ENCODE results near the gene PRTG. TPM values are rescaled to one million over a fixed set of nuclear protein-coding genes. Genes with fewer than 3 reads are reported as not detected.

Gene PRTG
- total RNA-seq, 2 experiments from 2014 or later: 0.15 TPM; not detected in 1

GRCh38 chr15:55669270-55669669, 73.7 kb downstream of the PRTG start:
- intact Hi-C loops (cut with micrococcal nuclease; ENCODE audit: unreplicated experiment): no loop called here
- Histone ChIP-seq H3K27ac (ENCODE audit: low read depth, low read length, poor library complexity, severe bottlenecking) (no peak overlapping the region), H3K4me2 (ENCODE audit: low read length) (no peak overlapping the region), H3K9me2 (ENCODE audit: insufficient read depth, low read length) (no peaks in the 10 kb centered on the region), H3K4me1 (ENCODE audit: insufficient read depth, low read length, poor library complexity, severe bottlenecking) (no peaks in the 10 kb centered on the region), H3K9me3 (ENCODE audit: low read length) (no peaks in the 10 kb centered on the region), H3K79me2 (ENCODE audit: insufficient read depth, low read depth, low read length) (no peaks in the 10 kb centered on the region), H3K36me3 (ENCODE audit: insufficient read depth, low read length) (no peaks in the 10 kb centered on the region), H3K4me3 (ENCODE audit: low read depth, low read length, poor library complexity, severe bottlenecking) (no peak overlapping the region), H4K20me1 (ENCODE audit: insufficient read depth, low read length) (no peaks in the 10 kb centered on the region), H2AFZ (ENCODE audit: low read length) (no peak overlapping the region)
- DNase-seq (ENCODE audit: low spot score): no peak
- POLR2A ChIA-PET: interaction anchor here (2.6 kb wide), 1 partner anchor 11 kb away, joined by 8 read pairs; no protein-coding TSS in a partner anchor
- no TSS peak for BruUV-seq (replicated peaks)
- CTCF ChIA-PET (ENCODE audit: unreplicated experiment): no interaction called here
- TF ChIP-seq EZH2phosphoT487 (IDR thresholded peaks at IDR 0.05; ENCODE audit: borderline replicate concordance, low read depth, low read length): no peak
- TF ChIP-seq CTCF (conservative IDR thresholded peaks at IDR 0.05; ENCODE audit: low read length): no peak

- TF ChIP-seq EZH2phosphoT487 (IDR thresholded peaks at IDR 0.05; ENCODE audit: borderline replicate concordance, low read depth, low read length): no peak
- TF ChIP-seq CTCF (conservative IDR thresholded peaks at IDR 0.05; ENCODE audit: low read length): no peak
- no peaks in the 10 kb centered on the region for H3K79me2 ChIP-seq (ENCODE audit: insufficient read depth, low read depth, low read length)
- H3K36me3 ChIP-seq (ENCODE audit: insufficient read depth, low read length): no peaks in the 10 kb centered on the region
- ChIA-PET POLR2A (no interaction called here), CTCF (ENCODE audit: unreplicated experiment) (no interaction called here)
- intact Hi-C loops (cut with micrococcal nuclease; ENCODE audit: unreplicated experiment): no loop called here
- no peaks in the 10 kb centered on the region for H3K4me1 ChIP-seq (ENCODE audit: insufficient read depth, low read length, poor library complexity, severe bottlenecking)
- no TSS peak for BruUV-seq (replicated peaks)
- H2AFZ ChIP-seq (ENCODE audit: low read length): no peak overlapping the region
- H3K9me2 ChIP-seq (ENCODE audit: insufficient read depth, low read length): no peaks in the 10 kb centered on the region
- DNase-seq (ENCODE audit: low spot score): no peak
- H3K4me2 ChIP-seq (ENCODE audit: low read length): no peak overlapping the region
- no peaks in the 10 kb centered on the region for H4K20me1 ChIP-seq (ENCODE audit: insufficient read depth, low read length)
- H3K4me3 ChIP-seq (ENCODE audit: low read depth, low read length, poor library complexity, severe bottlenecking): no peak overlapping the region
- no peaks in the 10 kb centered on the region for H3K9me3 ChIP-seq (ENCODE audit: low read length)
- no peak overlapping the region for H3K27ac ChIP-seq (ENCODE audit: low read depth, low read length, poor library complexity, severe bottlenecking)
Observed at GRCh38 chr15:55665605-55666227, 77.2 kb downstream of the PRTG start.

- no peak for TF ChIP-seq EZH2phosphoT487 (IDR thresholded peaks at IDR 0.05; ENCODE audit: borderline replicate concordance, low read depth, low read length)
- TF ChIP-seq CTCF (conservative IDR thresholded peaks at IDR 0.05; ENCODE audit: low read length): no peak
- H3K79me2 ChIP-seq (ENCODE audit: insufficient read depth, low read depth, low read length): no peaks in the 10 kb centered on the region
- H2AFZ ChIP-seq (ENCODE audit: low read length): no peak overlapping the region
- intact Hi-C loops (cut with micrococcal nuclease; ENCODE audit: unreplicated experiment): no loop called here
- H4K20me1 ChIP-seq (ENCODE audit: insufficient read depth, low read length): no peaks in the 10 kb centered on the region
- no TSS peak for BruUV-seq (replicated peaks)
- no peaks in the 10 kb centered on the region for H3K9me2 ChIP-seq (ENCODE audit: insufficient read depth, low read length)
- H3K36me3 ChIP-seq (ENCODE audit: insufficient read depth, low read length): no peaks in the 10 kb centered on the region
- no peaks in the 10 kb centered on the region for H3K9me3 ChIP-seq (ENCODE audit: low read length)
- ChIA-PET POLR2A (interaction anchor here (0.7 kb wide), 1 partner anchor 204 kb away, joined by 3 read pairs; no protein-coding TSS in a partner anchor), CTCF (ENCODE audit: unreplicated experiment) (no interaction called here)
- no peak overlapping the region for H3K4me2 ChIP-seq (ENCODE audit: low read length)
- no peak overlapping the region for H3K4me3 ChIP-seq (ENCODE audit: low read depth, low read length, poor library complexity, severe bottlenecking)
- no peak for DNase-seq (ENCODE audit: low spot score)
- no peak overlapping the region for H3K27ac ChIP-seq (ENCODE audit: low read depth, low read length, poor library complexity, severe bottlenecking)
- H3K4me1 ChIP-seq (ENCODE audit: insufficient read depth, low read length, poor library complexity, severe bottlenecking): no peaks in the 10 kb centered on the region
Observed at GRCh38 chr15:55661428-55661827, 81.5 kb downstream of the PRTG start.

Measured in OCI-LY7 (cell line).